Stimulated activated effector memory CD8-positive, alpha-beta T cell treated with anti-CD3 and anti-CD28 coated beads, Interleukin-12 subunit alpha, Interleukin-12 subunit beta, amount 100 ng/mL, for 72 hours (primary cell): Measurements from ENCODE around the gene ENOX1.
A peak's percentile ranks its signal among the peaks of the same experiment; 100 is the strongest.

Source experiments
- ATAC-seq: fragments of 150-1000 bp; cut with Tn5 transposase; 2 replicates; pipeline ENCODE4 v1.10.0; 2021
- DNase-seq, 2 donors: peaks; one replicate each; pipeline ENCODE4 v3.0.0; 2021 to 2022; ENCODE audit warnings: low spot score in 2 of 2
- H3K27ac Mint-ChIP-seq: one replicate; pipeline ENCODE4 v1.8.0; 2022; ENCODE audit warnings: mild to moderate bottlenecking, mixed read lengths
- H3K36me3 Mint-ChIP-seq: one replicate; pipeline ENCODE4 v1.8.0; 2022; ENCODE audit warnings: mild to moderate bottlenecking, mixed read lengths
- H3K4me1 Mint-ChIP-seq: one replicate; pipeline ENCODE4 v1.8.0; 2022; ENCODE audit warnings: mixed read lengths
- H3K4me3 Mint-ChIP-seq: one replicate; pipeline ENCODE4 v1.8.0; 2022; ENCODE audit warnings: mild to moderate bottlenecking, mixed read lengths
- H3K9me3 Mint-ChIP-seq: one replicate; pipeline ENCODE4 v1.8.0; 2022; ENCODE audit warnings: mixed read lengths

The ENOX1 gene

GRCh38 chr13:43545317-43545874 lies 241.4 kb downstream of the ENOX1 start:
- no peak overlapping the region for H3K4me3 Mint-ChIP-seq
- DNase-seq = no peak
- no peaks in the 10 kb centered on the region for H3K36me3 Mint-ChIP-seq

GRCh38 chr13:43544631-43545030 lies 242.1 kb downstream of the ENOX1 start:
- Mint-ChIP-seq H3K9me3 (no peaks in the 10 kb centered on the region), H3K4me3 (no peak overlapping the region), H3K4me1 (no peaks in the 10 kb centered on the region), H3K27ac (no peak overlapping the region), H3K36me3 (no peaks in the 10 kb centered on the region)
- no peak for ATAC-seq
- no peak for DNase-seq

More at GRCh38 chr13:43545317-43545874, 241.4 kb downstream of the ENOX1 start:
- H3K9me3 Mint-ChIP-seq = no peaks in the 10 kb centered on the region
- no peak for ATAC-seq
- H3K4me1 Mint-ChIP-seq = no peaks in the 10 kb centered on the region
- H3K27ac Mint-ChIP-seq = no peak overlapping the region

GRCh38 chr13:43544011-43544410 lies 242.8 kb downstream of the ENOX1 start:
- Mint-ChIP-seq H3K4me3 (no peak overlapping the region), H3K9me3 (peaks cover 2% of the 10 kb centered on the region), H3K36me3 (no peaks in the 10 kb centered on the region), H3K4me1 (no peaks in the 10 kb centered on the region), H3K27ac (no peak overlapping the region)
- DNase-seq (no peak), ATAC-seq (no peak)

GRCh38 chr13:43543331-43543730 lies 243.4 kb downstream of the ENOX1 start:
- Mint-ChIP-seq H3K9me3 (peaks cover 3% of the 10 kb centered on the region), H3K4me1 (no peaks in the 10 kb centered on the region), H3K36me3 (no peaks in the 10 kb centered on the region), H3K27ac (no peak overlapping the region), H3K4me3 (no peak overlapping the region)
- DNase-seq (no peak), ATAC-seq (no peak)

- no peak for ATAC-seq
- Mint-ChIP-seq H3K9me3 (peaks cover 3% of the 10 kb centered on the region), H3K27ac (no peak overlapping the region)
Observed at GRCh38 chr13:43537124-43537523, 249.6 kb downstream of the ENOX1 start.

GRCh38 chr13:43529796-43530195 lies 257.0 kb downstream of the ENOX1 start:
- peaks cover 2% of the 10 kb centered on the region for H3K9me3 Mint-ChIP-seq
- ATAC-seq (no peak), DNase-seq (no peak)
- H3K27ac Mint-ChIP-seq = no peak overlapping the region
- H3K4me1 Mint-ChIP-seq = no peaks in the 10 kb centered on the region
- H3K4me3 Mint-ChIP-seq = no peak overlapping the region
- H3K36me3 Mint-ChIP-seq = no peaks in the 10 kb centered on the region

More at GRCh38 chr13:43537124-43537523, 249.6 kb downstream of the ENOX1 start:
- no peak overlapping the region for H3K4me3 Mint-ChIP-seq
- no peaks in the 10 kb centered on the region for H3K36me3 Mint-ChIP-seq
- H3K4me1 Mint-ChIP-seq = no peaks in the 10 kb centered on the region
- DNase-seq = no peak

- no peaks in the 10 kb centered on the region for H3K4me1 Mint-ChIP-seq
- ATAC-seq = no peak
- no peak overlapping the region for H3K4me3 Mint-ChIP-seq
- H3K27ac Mint-ChIP-seq = no peak overlapping the region
- no peaks in the 10 kb centered on the region for H3K36me3 Mint-ChIP-seq
- peaks cover 6% of the 10 kb centered on the region for H3K9me3 Mint-ChIP-seq
- no peak for DNase-seq
Observed at GRCh38 chr13:43528992-43529391, 257.8 kb downstream of the ENOX1 start.

- Mint-ChIP-seq H3K36me3 (no peaks in the 10 kb centered on the region), H3K4me1 (no peaks in the 10 kb centered on the region), H3K9me3 (peaks cover 6% of the 10 kb centered on the region), H3K27ac (no peak overlapping the region), H3K4me3 (no peak overlapping the region)
- ATAC-seq (no peak), DNase-seq (no peak)
Observed at GRCh38 chr13:43522788-43523187, 264.0 kb downstream of the ENOX1 start.

- Mint-ChIP-seq H3K27ac (no peak overlapping the region), H3K9me3 (peaks cover 6% of the 10 kb centered on the region), H3K4me3 (no peak overlapping the region), H3K36me3 (no peaks in the 10 kb centered on the region), H3K4me1 (no peaks in the 10 kb centered on the region)
- ATAC-seq (no peak), DNase-seq (no peak)
Observed at GRCh38 chr13:43520351-43520750, 266.4 kb downstream of the ENOX1 start.

- DNase-seq (no peak), ATAC-seq (no peak)
- H3K36me3 Mint-ChIP-seq = no peaks in the 10 kb centered on the region
- no peaks in the 10 kb centered on the region for H3K4me1 Mint-ChIP-seq
- no peaks in the 10 kb centered on the region for H3K9me3 Mint-ChIP-seq
- H3K27ac Mint-ChIP-seq = no peak overlapping the region
- H3K4me3 Mint-ChIP-seq = no peak overlapping the region
Observed at GRCh38 chr13:43518833-43519232, 267.9 kb downstream of the ENOX1 start.

- Mint-ChIP-seq H3K27ac (no peak overlapping the region), H3K9me3 (no peaks in the 10 kb centered on the region), H3K4me1 (no peaks in the 10 kb centered on the region), H3K4me3 (no peak overlapping the region), H3K36me3 (no peaks in the 10 kb centered on the region)
- DNase-seq (no peak), ATAC-seq (no peak)
Observed at GRCh38 chr13:43516401-43516833, 270.4 kb downstream of the ENOX1 start.

GRCh38 chr13:43515531-43515930 lies 271.2 kb downstream of the ENOX1 start:
- ATAC-seq (peak; percentile 21), DNase-seq (no peak)
- Mint-ChIP-seq H3K4me3 (no peak overlapping the region), H3K9me3 (no peaks in the 10 kb centered on the region), H3K27ac (no peak overlapping the region), H3K36me3 (no peaks in the 10 kb centered on the region), H3K4me1 (no peaks in the 10 kb centered on the region)

- Mint-ChIP-seq H3K27ac (no peak overlapping the region), H3K36me3 (no peaks in the 10 kb centered on the region), H3K4me3 (no peak overlapping the region), H3K9me3 (no peaks in the 10 kb centered on the region), H3K4me1 (no peaks in the 10 kb centered on the region)
- no peak for DNase-seq
- no peak for ATAC-seq
Observed at GRCh38 chr13:43514311-43514710, 272.5 kb downstream of the ENOX1 start.

- Mint-ChIP-seq H3K4me1 (no peaks in the 10 kb centered on the region), H3K36me3 (no peaks in the 10 kb centered on the region), H3K4me3 (no peak overlapping the region), H3K27ac (no peak overlapping the region), H3K9me3 (no peaks in the 10 kb centered on the region)
- ATAC-seq (no peak), DNase-seq (no peak)
Observed at GRCh38 chr13:43512221-43512620, 274.6 kb downstream of the ENOX1 start.

- DNase-seq = no peak
- Mint-ChIP-seq H3K4me3 (no peak overlapping the region), H3K4me1 (no peaks in the 10 kb centered on the region), H3K36me3 (no peaks in the 10 kb centered on the region), H3K9me3 (no peaks in the 10 kb centered on the region), H3K27ac (no peak overlapping the region)
- no peak for ATAC-seq
Observed at GRCh38 chr13:43510956-43511901, 275.5 kb downstream of the ENOX1 start.

- H3K9me3 Mint-ChIP-seq = peaks cover 5% of the 10 kb centered on the region
Observed at GRCh38 chr13:43495732-43496131, 291.0 kb downstream of the ENOX1 start.

More at GRCh38 chr13:43495732-43496131, 291.0 kb downstream of the ENOX1 start:
- Mint-ChIP-seq H3K4me3 (no peak overlapping the region), H3K4me1 (no peaks in the 10 kb centered on the region), H3K36me3 (no peaks in the 10 kb centered on the region), H3K27ac (no peak overlapping the region)
- ATAC-seq (no peak), DNase-seq (no peak)
